Activated CD4-positive, alpha-beta T cell treated with anti-CD3 and anti-CD28 coated beads, Interleukin-2, amount 50 U/mL, for 48 hours (primary cell): ENCODE results near the gene ALOXE3.
"Not testable (repeated sequence)": the region's sequence is repeated elsewhere in the genome, so short reads cannot be mapped to it uniquely, and the experiment has no call there.

Experiments
- DNase-seq, 2 experiments: peaks; one replicate each; pipeline ENCODE4 v3.0.0-alpha.2; 2020

The ALOXE3 gene

DNA sequence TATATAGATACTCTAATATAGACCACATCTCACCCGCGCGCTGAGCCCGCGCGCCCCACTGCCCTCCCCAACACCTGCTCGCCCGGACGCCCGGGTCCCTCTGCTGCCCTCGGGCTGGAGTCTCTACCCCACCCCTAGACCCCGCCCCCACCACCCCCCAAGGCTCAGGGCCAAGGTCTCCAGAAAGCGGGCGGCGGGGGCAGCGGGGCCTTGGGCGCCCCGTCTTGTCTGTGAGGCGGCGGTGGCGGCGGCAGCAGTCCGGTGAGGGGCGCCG is 3.0 kb upstream of the ALOXE3 start:
- DNase-seq, result no peak

DNA sequence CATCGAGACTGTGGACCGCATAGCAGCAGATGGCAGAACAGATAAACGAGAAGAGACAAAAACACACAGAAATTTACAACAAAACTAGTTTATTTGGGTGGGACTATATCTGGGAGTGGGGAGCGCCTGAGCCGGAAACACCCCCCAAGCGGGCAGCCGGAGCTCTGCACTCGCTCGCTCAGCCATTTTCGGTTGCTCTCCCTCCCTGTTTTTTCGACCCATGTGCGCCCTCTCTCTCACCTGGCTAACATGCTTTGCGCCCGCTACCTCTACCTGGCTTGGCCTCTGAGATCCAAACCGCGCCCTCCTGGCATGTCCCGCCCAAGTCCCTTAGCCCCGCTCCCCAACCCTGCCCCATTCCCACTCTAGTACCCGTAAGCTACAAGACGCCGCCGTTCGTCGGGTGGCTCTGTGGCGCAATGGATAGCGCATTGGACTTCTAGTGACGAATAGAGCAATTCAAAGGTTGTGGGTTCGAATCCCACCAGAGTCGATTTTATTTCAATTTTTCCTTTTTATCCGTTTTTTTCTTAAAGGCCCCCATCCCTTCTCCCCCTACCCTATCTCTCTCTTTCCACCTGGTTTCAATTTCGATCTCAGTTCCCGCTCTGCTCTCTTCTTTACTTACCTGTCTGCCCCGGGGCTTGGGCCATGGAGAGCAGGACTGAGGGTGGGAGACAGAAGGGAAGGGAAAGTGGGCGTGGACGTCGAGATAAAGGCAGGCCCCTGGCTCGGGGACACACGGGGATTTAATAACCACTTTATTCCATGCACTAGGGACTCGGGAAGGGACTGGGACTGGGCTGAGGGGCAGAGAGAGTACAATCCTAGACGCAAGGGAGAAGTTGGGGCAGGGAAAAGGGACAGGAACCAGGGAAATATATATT is 2.4 kb upstream of the ALOXE3 start:
- peak; percentile 84 to 90 for DNase-seq

- DNase-seq, result peak; percentile 95 to 97
Observed at GRCh38 chr17:8119581-8120519, 1.5 kb upstream of the ALOXE3 start.

GRCh38 chr17:8118769-8119580 is 661 bp upstream of the ALOXE3 start:
- peak; percentile 89 to 91 for DNase-seq

DNA sequence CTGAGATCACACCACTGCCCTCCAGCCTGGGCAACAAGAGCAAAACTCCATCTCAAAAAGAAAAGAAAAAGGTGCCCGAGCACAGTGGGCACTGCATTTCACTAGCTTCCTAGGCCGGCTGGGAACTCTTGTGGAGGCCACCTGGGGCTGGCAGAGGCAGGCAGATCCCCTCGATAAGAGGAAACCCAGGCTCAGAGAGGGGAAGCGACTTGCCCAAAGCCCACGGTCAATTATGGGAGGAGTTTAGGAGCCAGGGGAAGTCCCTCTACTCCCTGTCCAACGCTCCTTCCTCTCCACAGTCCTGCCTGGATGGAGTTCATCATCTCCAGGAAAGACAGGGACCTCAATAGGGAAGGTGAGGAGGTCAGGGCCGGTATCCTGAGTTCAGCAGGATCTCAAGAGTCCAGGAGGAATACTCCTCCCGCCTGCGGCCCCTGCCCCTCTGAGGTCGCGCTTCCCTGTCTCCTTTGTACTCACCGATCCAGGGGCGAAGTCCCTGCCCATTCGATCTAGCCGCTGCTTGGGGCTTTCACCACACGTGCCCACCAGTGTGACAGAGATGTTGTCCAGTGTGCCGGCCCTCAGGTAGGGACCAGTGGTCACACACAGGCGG is 841 bp downstream of the ALOXE3 start:
- DNase-seq, result no peak

- no peak for DNase-seq
Observed at GRCh38 chr17:8116776-8117175, 1.5 kb downstream of the ALOXE3 start.

GRCh38 chr17:8110907-8111306 is 7.4 kb downstream of the ALOXE3 start:
- no peak for DNase-seq

- no peak for DNase-seq
Observed at GRCh38 chr17:8110456-8110804, 7.9 kb downstream of the ALOXE3 start.

GRCh38 chr17:8109661-8110455 is 8.5 kb downstream of the ALOXE3 start:
- DNase-seq, result peak; percentile 81 to 85

DNA sequence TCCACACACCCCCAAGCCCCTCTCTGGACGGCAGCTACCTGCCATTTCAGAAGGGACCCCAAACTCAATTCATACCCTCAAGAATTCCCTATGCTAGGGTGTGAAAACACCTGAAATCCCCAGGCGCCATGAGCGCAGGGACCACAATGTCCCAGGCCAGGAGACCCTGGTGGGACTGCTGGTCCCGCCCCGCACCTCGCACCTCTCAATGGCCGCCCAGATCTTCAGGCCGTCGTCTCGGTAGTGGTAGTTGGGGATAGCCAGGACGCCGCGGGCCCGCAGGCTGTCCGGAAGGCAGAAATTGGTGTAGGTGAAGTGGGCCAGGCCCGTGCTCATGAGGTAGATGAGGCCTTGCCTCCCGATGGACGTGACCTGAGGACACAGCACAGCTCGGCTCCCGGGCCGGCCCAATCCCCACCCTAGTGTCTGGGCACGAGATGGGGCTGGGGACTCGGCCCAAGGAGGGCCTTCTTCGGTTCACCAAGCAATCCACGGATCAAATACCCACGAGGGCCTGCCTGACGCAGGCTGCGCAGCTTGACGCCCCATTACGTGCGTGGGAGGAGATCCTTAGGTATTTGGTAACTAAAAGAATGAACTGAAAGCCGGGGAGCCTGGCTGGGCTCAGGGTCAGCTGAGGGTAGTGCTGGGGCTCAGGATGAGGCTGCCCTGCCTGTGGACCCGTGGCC is 9.2 kb downstream of the ALOXE3 start:
- no peak for DNase-seq

GRCh38 chr17:8106980-8107379 is 11.3 kb downstream of the ALOXE3 start:
- DNase-seq, result not testable (repeated sequence)

DNA sequence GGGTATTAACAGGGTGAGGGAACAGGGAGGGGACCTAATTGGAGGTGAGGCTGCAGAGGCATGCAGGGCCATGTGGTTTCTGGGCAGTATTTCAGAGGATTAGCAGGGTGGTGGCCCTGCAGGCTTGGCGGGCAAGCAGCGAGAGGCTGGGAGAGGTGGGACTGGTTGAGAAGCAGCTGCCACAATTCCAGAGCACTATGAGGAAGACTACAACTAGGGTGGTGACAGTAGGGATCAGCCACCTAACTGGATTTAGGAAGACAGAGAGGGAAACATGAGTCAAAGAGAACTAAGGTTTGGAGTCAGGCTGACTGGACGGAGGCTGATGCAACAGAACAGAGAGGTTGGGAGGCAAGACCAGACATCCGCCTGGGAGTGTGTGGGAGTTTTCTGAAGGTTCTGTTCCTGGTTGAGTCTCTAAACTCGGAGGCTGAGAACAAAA is 12.3 kb downstream of the ALOXE3 start:
- no peak for DNase-seq

GRCh38 chr17:8104911-8105310 is 13.4 kb downstream of the ALOXE3 start:
- no peak for DNase-seq

DNA sequence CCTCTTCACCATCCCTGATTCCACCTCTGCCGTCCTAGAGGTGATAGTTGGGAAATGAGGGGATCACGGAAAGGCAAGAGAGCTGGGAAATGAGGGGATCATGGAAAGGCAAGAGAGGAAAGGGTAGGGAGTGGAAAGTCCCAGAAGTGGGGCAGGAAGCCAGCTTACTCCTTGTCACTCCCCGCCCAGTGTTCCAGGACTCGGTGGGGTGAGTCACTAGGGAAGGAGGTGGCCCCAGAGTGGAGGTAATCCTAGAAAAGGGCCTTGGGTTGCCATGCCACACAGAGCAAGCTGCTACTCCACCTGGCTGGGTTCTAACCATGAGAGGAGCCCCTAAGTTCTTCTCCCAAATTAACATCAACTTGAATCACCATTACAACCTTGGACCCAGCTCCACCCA is 14.8 kb downstream of the ALOXE3 start:
- DNase-seq, result no peak

- no peak for DNase-seq
Observed at GRCh38 chr17:8101721-8102120, 16.6 kb downstream of the ALOXE3 start.

DNA sequence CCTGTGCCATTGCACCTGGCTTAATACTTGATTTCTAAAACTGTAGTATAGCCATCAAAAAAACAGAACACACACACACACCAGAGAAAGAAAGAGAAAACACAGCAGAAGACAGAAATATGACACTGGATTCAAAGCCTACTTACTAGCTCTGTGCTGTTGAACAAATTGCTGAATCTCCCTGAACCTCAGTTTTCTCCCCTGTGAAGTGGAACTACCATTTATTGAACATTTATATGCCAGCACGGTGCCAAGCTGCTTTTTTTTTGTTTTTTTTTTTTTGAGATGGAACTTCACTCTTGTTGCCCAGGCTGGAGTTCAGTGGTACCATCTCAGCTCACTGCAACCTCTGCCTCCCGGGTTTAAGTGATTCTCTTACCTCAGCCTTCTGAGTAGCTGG is 17.6 kb downstream of the ALOXE3 start:
- no peak for DNase-seq

GRCh38 chr17:8100111-8100510 is 18.2 kb downstream of the ALOXE3 start:
- DNase-seq, result no peak

- no peak for DNase-seq
Observed at GRCh38 chr17:8096541-8096940, 21.8 kb downstream of the ALOXE3 start.

DNA sequence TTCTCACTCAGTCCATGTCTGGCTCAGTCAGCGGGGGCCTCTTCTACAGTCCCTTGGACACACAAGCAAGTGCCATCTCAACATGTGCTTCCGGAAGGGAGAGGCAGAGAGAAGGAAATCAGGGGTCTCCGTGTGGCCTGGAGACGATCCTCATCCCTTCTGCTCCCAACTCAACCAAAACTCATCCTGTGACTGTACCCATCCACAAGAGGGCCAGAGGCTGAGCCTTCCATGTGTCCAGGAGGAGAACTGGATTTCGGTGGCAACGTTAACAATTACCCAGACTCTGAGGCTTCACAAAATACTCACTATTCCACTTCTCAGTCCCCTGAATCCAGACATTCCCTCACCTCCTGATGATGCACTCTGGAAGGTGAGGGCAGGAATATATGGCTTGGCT is 23.0 kb downstream of the ALOXE3 start:
- no peak for DNase-seq

- no peak for DNase-seq
Observed at GRCh38 chr17:8091033-8091687, 27.2 kb downstream of the ALOXE3 start.

DNA sequence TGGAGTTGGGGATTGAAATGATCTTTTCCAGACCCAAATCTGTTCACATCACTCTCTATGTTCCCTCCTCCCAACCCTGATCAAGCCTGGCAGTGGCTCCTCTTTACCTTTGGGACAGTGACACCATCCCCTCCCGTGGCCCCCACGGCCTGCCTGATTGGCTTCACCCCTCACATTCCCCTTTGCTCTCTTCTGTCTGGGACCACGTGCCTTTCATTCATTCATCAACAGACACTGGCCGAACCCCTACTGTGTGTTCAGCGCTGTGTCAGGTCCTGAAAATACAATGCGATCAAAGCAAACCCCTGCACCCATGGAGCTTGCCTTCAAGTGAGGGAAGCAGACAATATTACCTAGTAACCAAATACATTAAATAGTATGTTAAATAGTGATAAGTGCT is 28.6 kb downstream of the ALOXE3 start:
- no peak for DNase-seq
